Body of pancreas (tissue), 4 donors: ENCODE results near the gene NEDD4L. TPM values are rescaled to one million over a fixed set of nuclear protein-coding genes. Genes with fewer than 3 reads are reported as not detected.
A peak's percentile ranks its signal among the peaks of the same experiment; 100 is the strongest.

ENCODE experiments used
- ATAC-seq: fragments of 150-250 bp; one replicate; pipeline ENCODE4 v1.9.1; 2016
- DNase-seq, 4 donors: peaks; one replicate each; pipeline ENCODE4 v3.0.0-alpha.2; 2019
- H3K27ac ChIP-seq, 4 donors: fragments of 200-600 bp; sonication (generic); 1 replicate in 3 of 4; 2 replicates in 1 of 4; pipeline versions ENCODE4 v1.5.1 to v1.6.1; 2016 to 2019; ENCODE audit warnings: mild to moderate bottlenecking in 1 of 4, mixed read lengths in 1 of 4, moderate library complexity in 1 of 4
- H3K27me3 ChIP-seq, 2 donors: fragments of 200-600 bp; sonication (generic); one replicate each; pipeline ENCODE4 v1.6.0; 2016; ENCODE audit warnings: mild to moderate bottlenecking in 1 of 2
- H3K36me3 ChIP-seq, 2 donors: fragments of 200-600 bp; sonication (generic); replicated peaks in 1 of 2; 2 replicates each; pipeline ENCODE4 v1.5.1; 2016; ENCODE audit warnings: low read depth in 2 of 2; ENCODE audit not compliant: insufficient read depth in 1 of 2
- H3K4me1 ChIP-seq: fragments of 200-600 bp; sonication (generic); one replicate; pipeline ENCODE4 v1.6.0; 2016
- H3K4me3 ChIP-seq, 2 donors: fragments of 200-600 bp; sonication (generic); 1 replicate in 1 of 2; 2 replicates in 1 of 2; pipeline ENCODE4 v1.5.1; 2016 to 2019
- H3K9me3 ChIP-seq, 3 donors: fragments of 200-600 bp; sonication (generic); 1 replicate in 2 of 3; 2 replicates in 1 of 3; pipeline ENCODE4 v1.5.1; 2016
- CTCF ChIP-seq, 7 experiments: fragments of 450-650 bp in 4 of 7; fragments of 200-600 bp in 3 of 7; sonication (generic) in 3 of 7; IDR thresholded peaks; one replicate each; pipeline ENCODE4 v1.5.1; 2016 to 2019; ENCODE audit warnings: antibody characterized with exemption in 7 of 7
- POLR2A ChIP-seq, 3 donors: fragments of 450-650 bp; IDR thresholded peaks; one replicate each; pipeline ENCODE4 v1.6.1; 2016; ENCODE audit warnings: antibody characterized with exemption in 3 of 3, mild to moderate bottlenecking in 2 of 3
- WGBS, 2 donors: methylation state at CpG; one replicate each; pipeline ENCODE4 v1.1.5; 2017; 5-methylcytosine and 5-hydroxymethylcytosine counted together
- intact Hi-C: fragments of 100-400 bp; cut with DNase I; formaldehyde crosslinking; loops from one replicate; pipeline ENCODE4 v1.15.1; 2023
- total RNA-seq, 2 donors: library from RNA; depleted of rRNA; stranded (reverse); fragments of >200 nt; gene quantifications; one replicate each; pipeline ENCODE4 v1.1.0, GENCODE V29; 2016

Gene NEDD4L
- total RNA-seq, 2 donors from 2014 or later, result 105 to 108 TPM

GRCh38 chr18:58325494-58325893 lies 281.5 kb downstream of the NEDD4L start:
- H3K27me3 ChIP-seq, result no peaks in the 10 kb centered on the region
- H3K9me3 ChIP-seq, result no peaks in the 10 kb centered on the region
- peaks cover 11% of the 10 kb centered on the region for H3K4me1 ChIP-seq
- ATAC-seq, result no peak
- no peak overlapping the region for H3K27ac ChIP-seq
- TF ChIP-seq POLR2A (IDR thresholded peaks at IDR 0.05) (no peak), CTCF (IDR thresholded peaks at IDR 0.05) (no peak)
- peaks cover 2 to 7% of the 10 kb centered on the region in 2 donors for H3K36me3 ChIP-seq
- H3K4me3 ChIP-seq, result no peak overlapping the region
- intact Hi-C loops, result loop anchor here (10.0 kb wide), 3 partner anchors 141 to 291 kb away; no protein-coding TSS in a partner anchor
- DNase-seq, result no peak
- WGBS, 2 donors, result 76 to 85% methylated on average over 2 of the region's 2 CpGs

- Histone ChIP-seq H3K36me3 (peaks cover 0 to 4% of the 10 kb centered on the region in 2 donors), H3K27ac (no peak overlapping the region), H3K27me3 (no peaks in the 10 kb centered on the region), H3K4me1 (peaks cover 22% of the 10 kb centered on the region), H3K9me3 (no peaks in the 10 kb centered on the region), H3K4me3 (no peak overlapping the region)
- no peak for TF ChIP-seq POLR2A (IDR thresholded peaks at IDR 0.05)
- no peak for TF ChIP-seq CTCF (IDR thresholded peaks at IDR 0.05)
- 64 to 92% methylated on average over 2 of the region's 2 CpGs for WGBS, 2 donors
- DNase-seq (no peak), ATAC-seq (no peak)
- intact Hi-C loops, result no loop called here
Observed at GRCh38 chr18:58334061-58334460, 290.0 kb downstream of the NEDD4L start.

GRCh38 chr18:58335223-58335622 lies 291.2 kb downstream of the NEDD4L start:
- H3K27ac ChIP-seq, result no peak overlapping the region
- TF ChIP-seq CTCF (IDR thresholded peaks at IDR 0.05) (no peak), POLR2A (IDR thresholded peaks at IDR 0.05) (no peak)
- intact Hi-C loops, result no loop called here
- DNase-seq (no peak), ATAC-seq (no peak)
- H3K4me3 ChIP-seq, result no peak overlapping the region
- peaks cover 30% of the 10 kb centered on the region for H3K4me1 ChIP-seq
- no peaks in the 10 kb centered on the region for H3K27me3 ChIP-seq
- peaks cover 0 to 4% of the 10 kb centered on the region in 2 donors for H3K36me3 ChIP-seq
- 94 to 97% methylated on average over 11 of the region's 11 CpGs for WGBS, 2 donors
- no peaks in the 10 kb centered on the region for H3K9me3 ChIP-seq

- ATAC-seq, result no peak
- DNase-seq, result no peak
- Histone ChIP-seq H3K27ac (no peak overlapping the region), H3K9me3 (no peaks in the 10 kb centered on the region), H3K36me3 (peaks cover 0 to 4% of the 10 kb centered on the region in 2 donors), H3K27me3 (no peaks in the 10 kb centered on the region), H3K4me3 (no peak overlapping the region), H3K4me1 (peaks cover 30% of the 10 kb centered on the region)
- intact Hi-C loops, result no loop called here
- 95 to 96% methylated on average over 1 of the region's 1 CpG for WGBS, 2 donors
- TF ChIP-seq CTCF (IDR thresholded peaks at IDR 0.05) (no peak), POLR2A (IDR thresholded peaks at IDR 0.05) (no peak)
Observed at GRCh38 chr18:58335821-58336220, 291.8 kb downstream of the NEDD4L start.

GRCh38 chr18:58336605-58337004 lies 292.6 kb downstream of the NEDD4L start:
- intact Hi-C loops, result no loop called here
- no peaks in the 10 kb centered on the region for H3K9me3 ChIP-seq
- ATAC-seq (no peak), DNase-seq (no peak)
- 77 to 81% methylated on average over 3 of the region's 3 CpGs for WGBS, 2 donors
- H3K4me3 ChIP-seq, result no peak overlapping the region
- H3K27me3 ChIP-seq, result no peaks in the 10 kb centered on the region
- peaks cover 30% of the 10 kb centered on the region for H3K4me1 ChIP-seq
- peaks cover 0 to 4% of the 10 kb centered on the region in 2 donors for H3K36me3 ChIP-seq
- TF ChIP-seq POLR2A (IDR thresholded peaks at IDR 0.05) (no peak), CTCF (IDR thresholded peaks at IDR 0.05) (no peak)
- peak overlapping the region in 1 of 4 donors; percentile 70 for H3K27ac ChIP-seq
